Mucosa of descending colon (tissue), 3 donors: ENCODE data around the gene GNAO1. TPM values are rescaled to one million over a fixed set of nuclear protein-coding genes. Genes with fewer than 3 reads are reported as not detected.

Experiments used
- ATAC-seq: fragments of 200-7000 bp; cut with Tn5 transposase; one replicate; pipeline ENCODE4 v1.9.1; 2020; ENCODE audit warnings: mild to moderate bottlenecking, moderate library complexity
- DNase-seq, 3 donors: peaks; one replicate each; pipeline ENCODE4 v3.0.0-alpha.2; 2020
- H3K36me3 ChIP-seq: fragments of 200-600 bp; one replicate; pipeline ENCODE4 v1.8.0; 2021; ENCODE audit warnings: low read depth, mild to moderate bottlenecking
- H3K4me1 ChIP-seq: fragments of 200-600 bp; one replicate; pipeline ENCODE4 v1.8.0; 2021; ENCODE audit warnings: low read depth, mild to moderate bottlenecking
- H3K4me3 ChIP-seq: fragments of 200-600 bp; one replicate; pipeline ENCODE4 v1.8.0; 2021; ENCODE audit warnings: mild to moderate bottlenecking
- H3K9me3 ChIP-seq: fragments of 200-600 bp; one replicate; pipeline ENCODE4 v1.8.0; 2021; ENCODE audit warnings: mild to moderate bottlenecking
- intact Hi-C, 2 donors: fragments of 100-400 bp; cut with DNase I in 1 of 2; cut with micrococcal nuclease in 1 of 2; formaldehyde crosslinking; loops; one replicate each; pipeline versions ENCODE4 v1.11.0 to v1.11.1; 2022; cut with DNase I, micrococcal nuclease
- total RNA-seq, 3 donors: library from RNA; stranded (reverse); fragmentation: NEBNext Ultra II Directional in 2 of 3; extraction: Animal tissue kit (Norgen Biotek cat#: 25700) in 2 of 3; gene quantifications; one replicate each; pipeline versions ENCODE4 v1.2.1 to v1.2.4, GENCODE V29; 2021 to 2023
- TF ChIP-seq, protein P1 (sequence below): fragments of 200-600 bp; IDR thresholded peaks from one replicate; pipeline ENCODE4 v1.8.0; 2022; ENCODE audit warnings: antibody characterized with exemption, mild to moderate bottlenecking
- donor health status: DM: no; HTN: no; CAD: no; lungs with moderate emphysema.
- donor health status: DM: no; HTN: no; CAD: no.
- donor health status: DM: no; HTN: yes; CAD: no.

The GNAO1 gene
- total RNA-seq, 3 donors from 2014 or later, result 8.3 to 113 (median 9.8) TPM

DNA sequence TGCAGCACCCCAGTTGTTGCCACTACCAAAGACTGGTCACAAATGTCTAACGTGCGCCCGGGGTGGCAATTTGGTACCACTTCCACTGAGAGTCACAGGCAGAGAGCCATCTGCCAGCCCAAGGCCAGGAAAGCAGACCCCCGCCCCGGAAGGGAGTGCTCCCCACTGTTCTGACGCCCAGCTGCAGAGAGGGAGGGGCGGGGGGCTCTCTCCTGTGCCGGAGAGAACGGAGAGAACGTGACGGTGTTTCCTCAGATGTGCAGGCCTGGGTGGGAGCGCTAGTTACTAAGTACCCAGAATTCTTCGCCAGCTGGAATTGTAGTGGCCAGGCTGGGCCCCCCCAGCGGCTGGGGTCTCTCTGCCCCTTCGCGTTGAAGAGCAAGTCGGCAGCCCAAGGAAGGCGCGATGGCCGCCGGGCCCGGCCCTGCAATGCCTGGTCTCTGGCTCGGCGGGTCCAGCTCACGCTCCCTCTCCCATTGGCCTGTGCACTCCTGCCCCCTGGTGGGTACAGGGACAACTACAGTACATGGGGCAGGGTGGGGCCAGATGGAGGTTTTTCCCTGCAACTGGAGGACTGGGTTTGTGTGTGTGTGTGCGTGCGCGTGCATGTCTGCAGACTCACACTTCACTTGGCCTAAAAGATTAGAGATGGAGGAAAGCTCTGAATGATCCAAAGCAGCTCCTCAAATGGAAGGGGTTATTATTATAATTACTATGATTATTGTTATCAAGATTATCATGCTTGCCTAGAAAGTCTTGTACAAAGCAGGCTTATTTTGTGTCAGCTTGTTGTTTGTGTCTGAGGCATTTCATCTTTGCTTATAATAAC lies 126.9 kb downstream of the GNAO1 start:
- H3K4me3 ChIP-seq, result no peak overlapping the region
- peaks cover 5% of the 10 kb centered on the region for H3K4me1 ChIP-seq
- intact Hi-C loops, result loop anchor here (5.0 kb wide), 2 partner anchors 371 to 376 kb away; no protein-coding TSS in a partner anchor
- no peaks in the 10 kb centered on the region for H3K9me3 ChIP-seq
- H3K36me3 ChIP-seq, result no peaks in the 10 kb centered on the region
- peak; percentile 97 for ATAC-seq
- peak; percentile 74 to 82 (median 82) for DNase-seq
- TF ChIP-seq, protein P1, sequence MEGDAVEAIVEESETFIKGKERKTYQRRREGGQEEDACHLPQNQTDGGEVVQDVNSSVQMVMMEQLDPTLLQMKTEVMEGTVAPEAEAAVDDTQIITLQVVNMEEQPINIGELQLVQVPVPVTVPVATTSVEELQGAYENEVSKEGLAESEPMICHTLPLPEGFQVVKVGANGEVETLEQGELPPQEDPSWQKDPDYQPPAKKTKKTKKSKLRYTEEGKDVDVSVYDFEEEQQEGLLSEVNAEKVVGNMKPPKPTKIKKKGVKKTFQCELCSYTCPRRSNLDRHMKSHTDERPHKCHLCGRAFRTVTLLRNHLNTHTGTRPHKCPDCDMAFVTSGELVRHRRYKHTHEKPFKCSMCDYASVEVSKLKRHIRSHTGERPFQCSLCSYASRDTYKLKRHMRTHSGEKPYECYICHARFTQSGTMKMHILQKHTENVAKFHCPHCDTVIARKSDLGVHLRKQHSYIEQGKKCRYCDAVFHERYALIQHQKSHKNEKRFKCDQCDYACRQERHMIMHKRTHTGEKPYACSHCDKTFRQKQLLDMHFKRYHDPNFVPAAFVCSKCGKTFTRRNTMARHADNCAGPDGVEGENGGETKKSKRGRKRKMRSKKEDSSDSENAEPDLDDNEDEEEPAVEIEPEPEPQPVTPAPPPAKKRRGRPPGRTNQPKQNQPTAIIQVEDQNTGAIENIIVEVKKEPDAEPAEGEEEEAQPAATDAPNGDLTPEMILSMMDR, result peak; percentile 93

DNA sequence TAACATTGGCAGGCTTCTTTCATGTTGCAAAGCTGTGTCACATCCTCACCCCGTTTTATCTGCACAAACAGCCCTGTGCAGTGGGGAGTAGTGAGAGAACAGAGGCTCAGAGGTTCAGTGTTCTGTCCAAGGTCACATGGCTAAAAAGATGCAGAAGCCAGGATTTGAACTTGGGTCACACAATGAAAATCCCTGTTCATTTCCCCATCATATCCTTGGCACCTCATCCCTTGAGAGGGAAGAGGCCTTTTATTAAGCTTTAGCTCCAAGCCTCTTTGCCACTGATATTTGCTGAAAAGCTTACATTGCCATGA lies 127.5 kb downstream of the GNAO1 start:
- TF ChIP-seq, protein P1, result no peak
- H3K9me3 ChIP-seq, result no peaks in the 10 kb centered on the region
- peaks cover 5% of the 10 kb centered on the region for H3K4me1 ChIP-seq
- DNase-seq, result no peak
- no peak overlapping the region for H3K4me3 ChIP-seq
- no peaks in the 10 kb centered on the region for H3K36me3 ChIP-seq
- intact Hi-C loops, result loop anchor here (5.0 kb wide), 2 partner anchors 371 to 376 kb away; no protein-coding TSS in a partner anchor
- ATAC-seq, result no peak

DNA sequence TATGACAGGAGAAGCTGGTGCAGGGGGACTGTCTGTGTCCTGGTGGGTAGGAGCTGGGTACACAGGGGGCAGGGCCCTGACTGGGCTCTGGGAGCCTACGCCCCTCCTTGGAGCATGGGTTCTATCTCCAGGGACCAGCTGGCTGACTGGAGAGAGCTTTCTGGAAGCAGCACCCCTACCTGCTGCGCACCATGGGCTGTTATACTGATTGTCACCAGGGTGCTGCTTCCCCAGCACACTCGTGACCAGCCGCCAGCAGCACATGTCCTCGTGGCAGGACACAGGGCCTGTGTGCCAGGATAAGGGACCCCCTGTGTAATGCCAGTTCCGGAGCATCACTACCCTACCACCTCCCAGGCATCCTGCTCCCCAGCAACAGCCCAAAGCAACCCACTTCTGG lies 128.1 kb downstream of the GNAO1 start:
- intact Hi-C loops, result loop anchor here (5.0 kb wide), 2 partner anchors 372 to 377 kb away; no protein-coding TSS in a partner anchor
- Histone ChIP-seq H3K4me3 (no peak overlapping the region), H3K36me3 (no peaks in the 10 kb centered on the region), H3K4me1 (peaks cover 5% of the 10 kb centered on the region), H3K9me3 (no peaks in the 10 kb centered on the region)
- TF ChIP-seq, protein P1, result no peak
- DNase-seq (no peak), ATAC-seq (no peak)

DNA sequence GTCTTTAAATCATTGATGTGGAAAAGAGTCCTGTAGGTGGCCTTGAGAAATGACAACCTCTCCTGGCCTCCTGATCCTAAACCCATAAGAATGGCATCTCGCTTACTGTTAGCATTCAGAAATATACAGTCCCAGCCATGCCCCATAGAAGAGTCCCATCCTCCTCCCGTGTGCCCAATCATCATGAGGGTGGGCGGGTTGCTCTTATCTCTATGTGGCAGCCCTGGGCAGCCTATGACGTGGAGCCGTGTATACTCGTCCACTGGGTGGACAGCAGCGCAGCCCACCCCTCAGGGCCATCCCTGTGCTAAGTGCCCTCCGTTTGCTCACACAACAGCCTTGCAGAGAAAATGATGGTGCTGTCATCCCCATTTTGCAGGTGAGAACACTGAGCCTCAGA lies 128.8 kb downstream of the GNAO1 start:
- no peaks in the 10 kb centered on the region for H3K36me3 ChIP-seq
- intact Hi-C loops, result no loop called here
- no peaks in the 10 kb centered on the region for H3K9me3 ChIP-seq
- DNase-seq, result no peak
- no peak for ATAC-seq
- TF ChIP-seq, protein P1, result no peak
- H3K4me1 ChIP-seq, result peaks cover 5% of the 10 kb centered on the region
- H3K4me3 ChIP-seq, result no peak overlapping the region

DNA sequence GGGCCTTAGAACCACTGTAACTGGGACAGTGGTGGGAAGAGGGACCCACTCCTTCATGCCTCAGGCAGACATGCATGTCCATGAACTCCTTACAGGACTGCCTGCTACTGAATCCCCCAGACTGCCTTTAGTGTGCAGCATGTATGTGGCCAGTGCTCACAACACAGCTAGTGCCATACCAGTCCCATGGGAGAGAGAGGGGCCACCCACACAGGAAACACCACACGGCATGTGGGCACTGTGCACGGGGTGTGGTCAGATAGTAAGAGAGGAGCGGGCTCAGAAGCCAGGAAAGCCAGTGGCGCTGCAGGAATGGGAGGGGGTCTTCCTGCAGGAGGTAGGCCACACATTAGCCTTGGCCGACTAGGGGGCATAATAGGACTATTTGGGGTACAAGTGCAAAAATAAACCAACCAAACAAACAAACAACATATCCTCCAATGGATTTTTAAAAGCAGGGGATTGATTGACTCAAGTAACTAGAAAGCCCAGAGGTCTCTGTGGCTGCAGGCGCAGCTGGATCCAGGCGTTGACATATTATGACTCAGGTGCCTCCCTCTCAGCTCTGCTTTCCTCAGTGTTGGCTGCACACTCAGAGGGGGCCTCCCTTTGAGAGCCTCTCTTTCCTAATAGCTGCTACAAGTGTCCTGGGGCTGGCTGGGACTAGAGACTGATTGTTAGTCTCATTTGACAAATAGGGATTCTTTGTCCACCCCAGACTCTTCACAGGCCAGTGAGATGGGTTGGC lies 129.7 kb downstream of the GNAO1 start:
- TF ChIP-seq, protein P1, result no peak
- intact Hi-C loops, result no loop called here

More for the DNA sequence above, 129.7 kb downstream of the GNAO1 start:
- no peaks in the 10 kb centered on the region for H3K9me3 ChIP-seq
- no peak for DNase-seq
- peaks cover 5% of the 10 kb centered on the region for H3K4me1 ChIP-seq
- ATAC-seq, result no peak
- H3K4me3 ChIP-seq, result no peak overlapping the region
- H3K36me3 ChIP-seq, result no peaks in the 10 kb centered on the region
